GM12878 (cell line): ENCODE data around the gene RNF148. TPM values are rescaled to one million over a fixed set of nuclear protein-coding genes. Genes with fewer than 3 reads are reported as not detected.

Source experiments
- HDAC6 ChIP-seq: fragments of 200-600 bp; sonication (generic); IDR thresholded peaks from one replicate; pipeline ENCODE4 v1.8.0; 2017; ENCODE audit warnings: antibody characterized with exemption; ENCODE audit not compliant: unreplicated experiment
- KDM1A ChIP-seq: fragments of 200-600 bp; sonication (generic); IDR thresholded peaks from 2 replicates; pipeline ENCODE4 v1.6.1; 2016; ENCODE audit warnings: borderline replicate concordance
- PAX5 ChIP-seq: IDR thresholded peaks from 2 replicates; pipeline ENCODE4 v1.6.1; 2011; ENCODE audit warnings: low read depth, low read length, borderline replicate concordance
- polyA plus RNA-seq, 11 experiments: library from polyadenylated mRNA; depleted of rRNA in 4 of 11; unstranded in 6 of 11; stranded (reverse) in 5 of 11; fragments of >200 nt; fragmentation: Nextera tagmentation in 4 of 11; fragmentation: Illumina TruSeq in 1 of 11; extraction: Ambion mirVana in 4 of 11; extraction: Trizol in 1 of 11; gene quantifications; 1 replicate in 1 of 11; 2 replicates in 10 of 11; pipeline versions ENCODE4 v1.2.1 to v1.2.3, GENCODE V29; 2011 to 2016; ENCODE audit warnings: inconsistent platforms in 2 of 11, missing spikeins in 2 of 11, low read depth in 1 of 11
- small RNA-seq: library from RNA; depleted of rRNA; stranded (forward); fragments of <200 nt; gene quantifications from one replicate; pipeline ENCODE3, GENCODE V24; 2014
- total RNA-seq, 4 experiments: library from RNA; depleted of rRNA in 3 of 4; stranded (reverse); fragments of >200 nt in 3 of 4; fragmentation: Illumina TruSeq in 1 of 4; extraction: Trizol in 1 of 4; gene quantifications; 2 replicates each; pipeline versions ENCODE4 v1.2.1 to v1.2.3, GENCODE V29; 2013 to 2021

Gene RNF148
- total and polyA plus RNA-seq, 10 of the 15 experiments (the other 5 are each of a cell fraction or from before 2014, with no cell fraction given) = 0.06 to 0.22 (median 0.17) TPM; not detected in 7

- TF ChIP-seq PAX5 = no peak
- TF ChIP-seq HDAC6 = no peak
- TF ChIP-seq KDM1A = no peak
Observed at GRCh38 chr7:122652876-122653275, 49.8 kb downstream of the RNF148 start (continued).

Small RNAs within 50 kb of the gene (small RNA-seq; reads per million reads assigned to genes)
- gene AC006463.1 = not detected

Other genes starting within 250 kb of the RNF148 start
- gene RNF133, start 3.8 kb downstream of the RNF148 start, total RNA-seq (2014; rRNA removed) = not detected in 2 replicates
- gene RNF133, start 3.8 kb downstream of the RNF148 start, total RNA-seq (2014; rRNA removed; fragmentation: Illumina TruSeq; extraction: Trizol) = not detected in 2 replicates
- not detected in 2 replicates for gene RNF133, start 3.8 kb downstream of the RNF148 start, total RNA-seq (2021)
- gene RNF133, start 3.8 kb downstream of the RNF148 start, polyA plus RNA-seq (2011; rRNA removed) = 0.05 TPM in 1 of 2 replicates, not detected in the other
- gene RNF133, start 3.8 kb downstream of the RNF148 start, polyA plus RNA-seq (2014; fragmentation: Illumina TruSeq; extraction: Trizol) = not detected in 2 replicates
- gene RNF133, start 3.8 kb downstream of the RNF148 start, polyA plus RNA-seq (2014; fragmentation: Nextera tagmentation; extraction: Ambion mirVana) = not detected
- not detected in 2 replicates for gene RNF133, start 3.8 kb downstream of the RNF148 start, polyA plus RNA-seq (2014; rRNA removed)
- gene RNF133, start 3.8 kb downstream of the RNF148 start, polyA plus RNA-seq (2016; fragmentation: Nextera tagmentation; extraction: Ambion mirVana) = not detected
- 0.22 and 0.23 TPM in 2 replicates for gene CADPS2, start 183.5 kb upstream of the RNF148 start, total RNA-seq (2014; rRNA removed)
- gene CADPS2, start 183.5 kb upstream of the RNF148 start, total RNA-seq (2014; rRNA removed; fragmentation: Illumina TruSeq; extraction: Trizol) = 0.37 and 0.40 TPM in 2 replicates
- 0.18 and 0.53 TPM in 2 replicates for gene CADPS2, start 183.5 kb upstream of the RNF148 start, total RNA-seq (2021)
- 7.5 and 10.2 TPM in 2 replicates for gene CADPS2, start 183.5 kb upstream of the RNF148 start, polyA plus RNA-seq (2011; rRNA removed)
- gene CADPS2, start 183.5 kb upstream of the RNF148 start, polyA plus RNA-seq (2014; fragmentation: Illumina TruSeq; extraction: Trizol) = 0.29 and 0.30 TPM in 2 replicates
- under 1 TPM; 0.16 TPM for gene CADPS2, start 183.5 kb upstream of the RNF148 start, polyA plus RNA-seq (2014; fragmentation: Nextera tagmentation; extraction: Ambion mirVana)
- 0.16 and 0.27 TPM in 2 replicates for gene CADPS2, start 183.5 kb upstream of the RNF148 start, polyA plus RNA-seq (2014; rRNA removed)
- gene CADPS2, start 183.5 kb upstream of the RNF148 start, polyA plus RNA-seq (2016; fragmentation: Nextera tagmentation; extraction: Ambion mirVana) = under 1 TPM; 0.05 to 0.35 TPM